ENCODE measurements around the gene CCIN.
"Not testable (repeated sequence)": the region's sequence is repeated elsewhere in the genome, so short reads cannot be mapped to it uniquely, and the experiment has no call there.

Gene CCIN

DNA sequence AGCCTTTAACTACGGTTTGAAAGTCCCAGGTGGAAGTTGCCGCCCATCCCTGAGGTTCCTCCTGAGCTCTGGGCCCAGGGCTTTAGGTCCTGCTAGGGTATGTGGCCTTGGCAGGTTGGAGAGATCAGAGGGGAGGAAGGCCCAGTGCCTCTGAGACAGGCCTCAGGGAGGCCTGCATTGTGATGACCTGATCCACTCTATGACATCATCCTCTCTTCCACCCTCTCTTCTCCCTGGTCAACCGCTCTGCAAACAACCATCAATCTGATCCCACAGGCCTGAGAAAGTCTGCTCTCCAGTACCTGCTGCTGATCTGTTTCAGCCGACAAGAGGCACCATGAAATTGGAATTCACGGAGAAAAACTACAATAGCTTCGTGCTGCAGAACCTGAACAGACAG lies at the start of gene CCIN:
TSS of gene CCIN (plus strand) at position 223 of the 400 bp plus-strand sequence. CDS start at position 338, 115 bp downstream.
- Mint-ChIP-seq H3K4me3 (no peak within 1 kb of the TSS), H3K4me1 (ENCODE audit: low read depth) (peaks cover 9% of the 10 kb centered on the region), H3K27ac (no peak within 1 kb of the TSS), H3K9me3 (no peaks in the 10 kb centered on the region), H3K27me3 (ENCODE audit: low read depth) (peaks cover 2% of the 10 kb centered on the region), H3K36me3 (ENCODE audit: low read depth) (no peaks in the 10 kb centered on the region)
- no peak for DNase-seq (ENCODE audit: low spot score)

DNA sequence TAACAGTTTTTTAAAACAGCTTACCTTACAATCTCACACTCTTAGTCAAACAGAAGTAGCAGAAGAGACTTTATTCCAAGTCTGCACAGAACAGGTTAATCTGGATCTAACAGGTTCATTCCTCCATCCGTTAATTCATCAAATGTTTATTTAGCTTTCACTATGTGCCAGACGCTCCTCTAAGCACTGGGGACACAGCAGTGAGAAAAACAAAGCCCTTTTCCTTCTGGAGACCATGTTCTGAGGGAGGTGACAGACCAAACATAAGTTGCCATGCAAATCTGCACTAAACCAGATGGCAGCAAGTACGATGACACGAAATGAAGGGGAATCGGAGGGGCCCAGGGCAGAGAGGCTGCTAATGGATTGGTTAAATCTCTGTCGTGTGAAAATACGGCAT lies 49.7 kb upstream of the CCIN start:
- Mint-ChIP-seq H3K4me3 (no peak overlapping the region), H3K27ac (no peak overlapping the region), H3K9me3 (no peaks in the 10 kb centered on the region), H3K4me1 (ENCODE audit: low read depth) (no peaks in the 10 kb centered on the region), H3K27me3 (ENCODE audit: low read depth) (no peaks in the 10 kb centered on the region), H3K36me3 (ENCODE audit: low read depth) (peaks cover 6% of the 10 kb centered on the region)
- no peak for DNase-seq (ENCODE audit: low spot score)

DNA sequence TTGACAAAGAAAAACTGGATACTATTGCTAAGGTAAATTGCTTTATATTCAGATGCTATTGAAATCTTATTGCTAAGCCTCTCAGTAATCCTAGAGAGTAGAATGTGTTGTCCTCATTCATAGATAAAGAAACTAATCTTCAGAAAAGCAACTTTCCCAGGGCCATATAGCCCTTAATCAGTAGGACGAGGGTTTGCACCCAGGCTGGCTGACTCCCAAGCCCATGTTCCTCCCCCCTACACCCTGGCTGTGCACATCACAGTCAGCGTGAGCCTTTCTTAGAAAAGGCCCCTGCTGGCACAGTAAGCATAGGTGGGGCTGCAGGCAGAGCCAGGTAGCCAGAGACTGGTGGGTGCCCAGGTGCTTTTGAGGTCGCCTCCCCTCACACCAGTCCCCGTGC lies 48.5 kb upstream of the CCIN start:
- H3K4me1 Mint-ChIP-seq (ENCODE audit: low read depth), result peaks cover 5% of the 10 kb centered on the region
- H3K36me3 Mint-ChIP-seq (ENCODE audit: low read depth), result peaks cover 6% of the 10 kb centered on the region
- no peak overlapping the region for H3K4me3 Mint-ChIP-seq
- no peak overlapping the region for H3K27ac Mint-ChIP-seq
- H3K9me3 Mint-ChIP-seq, result no peaks in the 10 kb centered on the region
- no peaks in the 10 kb centered on the region for H3K27me3 Mint-ChIP-seq (ENCODE audit: low read depth)
- DNase-seq (ENCODE audit: low spot score), result no peak

DNA sequence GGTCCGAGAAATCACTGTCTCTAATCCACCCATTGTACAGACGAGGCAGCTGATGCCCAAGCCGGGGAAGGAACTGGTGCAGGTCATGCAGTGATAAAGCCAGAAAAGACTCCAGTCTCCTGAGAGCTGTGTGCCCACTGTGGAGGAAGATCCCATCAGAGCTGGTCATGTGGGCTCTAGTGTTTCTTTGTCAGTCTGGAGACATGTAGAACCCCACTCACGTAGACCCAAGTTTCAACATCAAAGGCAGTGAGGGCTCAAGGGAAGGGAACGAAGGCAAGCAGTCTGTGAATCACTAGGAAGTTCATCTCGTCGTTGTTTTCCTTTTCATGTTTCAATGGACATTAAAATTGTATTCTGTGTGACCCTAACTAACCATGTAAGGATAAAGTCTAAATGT lies 47.2 kb upstream of the CCIN start:
- no peak for DNase-seq (ENCODE audit: low spot score)
- Mint-ChIP-seq H3K4me1 (ENCODE audit: low read depth) (peaks cover 7% of the 10 kb centered on the region), H3K36me3 (ENCODE audit: low read depth) (peaks cover 6% of the 10 kb centered on the region), H3K9me3 (no peaks in the 10 kb centered on the region), H3K27ac (no peak overlapping the region), H3K27me3 (ENCODE audit: low read depth) (no peaks in the 10 kb centered on the region), H3K4me3 (no peak overlapping the region)

- H3K27ac Mint-ChIP-seq, result no peak overlapping the region
- no peaks in the 10 kb centered on the region for H3K9me3 Mint-ChIP-seq
- H3K4me3 Mint-ChIP-seq, result no peak overlapping the region
- peaks cover 3% of the 10 kb centered on the region for H3K36me3 Mint-ChIP-seq (ENCODE audit: low read depth)
- H3K27me3 Mint-ChIP-seq (ENCODE audit: low read depth), result no peaks in the 10 kb centered on the region
- DNase-seq (ENCODE audit: low spot score), result no peak
- H3K4me1 Mint-ChIP-seq (ENCODE audit: low read depth), result peaks cover 19% of the 10 kb centered on the region
Observed at GRCh38 chr9:36123515-36123914, 45.7 kb upstream of the CCIN start.

GRCh38 chr9:36125062-36125855 lies 43.9 kb upstream of the CCIN start:
- H3K27ac Mint-ChIP-seq, result no peak overlapping the region
- no peaks in the 10 kb centered on the region for H3K27me3 Mint-ChIP-seq (ENCODE audit: low read depth)
- H3K9me3 Mint-ChIP-seq, result no peaks in the 10 kb centered on the region
- peaks cover 3% of the 10 kb centered on the region for H3K36me3 Mint-ChIP-seq (ENCODE audit: low read depth)
- H3K4me1 Mint-ChIP-seq (ENCODE audit: low read depth), result peaks cover 19% of the 10 kb centered on the region
- no peak for DNase-seq (ENCODE audit: low spot score)
- no peak overlapping the region for H3K4me3 Mint-ChIP-seq

DNA sequence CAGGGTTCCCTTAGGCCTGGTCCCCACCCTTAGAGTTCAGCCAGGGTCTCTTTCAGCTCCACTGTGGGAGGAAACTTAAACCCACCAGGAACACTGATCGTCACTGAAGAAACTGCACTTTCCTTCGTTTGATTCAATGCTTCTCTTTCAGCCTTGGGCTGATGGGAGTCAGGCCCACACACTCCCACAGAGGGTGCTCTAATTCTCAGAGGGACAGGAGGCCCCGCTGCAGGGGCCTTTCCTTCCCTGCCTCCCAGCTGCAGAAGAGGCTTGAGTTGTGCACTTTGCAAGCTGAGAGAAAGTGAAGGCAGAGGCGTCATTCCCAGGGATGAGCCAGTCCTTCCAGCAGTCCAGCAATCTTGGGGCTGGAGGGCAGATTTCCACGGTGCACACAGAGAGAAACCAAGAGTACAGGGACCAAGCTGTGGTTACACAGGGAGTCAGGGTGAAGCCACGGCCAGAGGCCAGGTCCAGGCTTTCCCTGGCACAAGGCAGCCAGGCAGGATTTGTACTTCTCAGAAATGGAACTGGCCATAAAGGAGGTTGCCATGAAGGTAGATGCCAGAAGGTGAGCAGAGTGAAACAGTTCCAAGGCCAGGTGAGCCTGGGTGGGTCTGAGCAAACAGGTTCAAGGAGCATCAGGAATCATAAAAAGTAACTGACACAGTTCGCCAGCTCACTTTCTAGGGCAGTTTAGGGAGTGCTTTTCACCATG lies 43.0 kb upstream of the CCIN start:
- Mint-ChIP-seq H3K4me3 (no peak overlapping the region), H3K36me3 (ENCODE audit: low read depth) (peaks cover 3% of the 10 kb centered on the region), H3K4me1 (ENCODE audit: low read depth) (peaks cover 19% of the 10 kb centered on the region), H3K27me3 (ENCODE audit: low read depth) (no peaks in the 10 kb centered on the region), H3K27ac (no peak overlapping the region), H3K9me3 (no peaks in the 10 kb centered on the region)
- DNase-seq (ENCODE audit: low spot score), result no peak

DNA sequence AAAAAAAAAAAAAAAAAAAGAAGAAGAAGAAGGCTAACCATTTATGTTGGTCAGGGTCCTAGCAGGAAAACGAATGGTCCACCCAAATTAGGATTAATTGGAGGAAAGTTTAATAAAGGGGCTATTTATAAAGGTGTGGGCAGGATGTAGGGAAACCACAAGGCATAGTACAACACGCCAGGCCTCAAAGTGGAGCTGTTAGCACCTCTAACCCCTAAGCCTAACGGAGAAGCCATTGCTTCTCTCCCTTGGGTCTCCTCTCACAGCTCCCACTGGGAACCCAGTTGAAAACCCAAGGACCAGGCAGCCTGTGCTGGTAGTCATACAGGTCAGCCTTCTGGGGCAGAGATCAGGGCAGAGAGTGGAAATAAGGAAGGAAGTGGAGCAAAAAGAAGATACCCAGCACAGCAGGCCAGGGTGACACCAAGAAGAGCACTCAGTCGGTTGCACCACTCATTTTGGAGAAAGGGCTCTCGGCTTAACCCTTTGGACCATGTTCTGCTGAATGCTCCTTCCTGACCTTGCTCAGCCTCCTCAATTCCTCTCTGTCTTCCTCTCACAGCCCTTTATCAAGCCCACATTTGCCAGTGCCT lies 41.4 kb upstream of the CCIN start:
- Mint-ChIP-seq H3K27ac (no peak overlapping the region), H3K9me3 (no peaks in the 10 kb centered on the region), H3K27me3 (ENCODE audit: low read depth) (peaks cover 6% of the 10 kb centered on the region), H3K4me1 (ENCODE audit: low read depth) (peaks cover 19% of the 10 kb centered on the region), H3K4me3 (no peak overlapping the region), H3K36me3 (ENCODE audit: low read depth) (peaks cover 2% of the 10 kb centered on the region)
- DNase-seq (ENCODE audit: low spot score), result no peak

GRCh38 chr9:36128349-36128748 lies 40.8 kb upstream of the CCIN start:
- Mint-ChIP-seq H3K4me1 (ENCODE audit: low read depth) (peaks cover 19% of the 10 kb centered on the region), H3K4me3 (no peak overlapping the region), H3K27ac (no peak overlapping the region), H3K9me3 (no peaks in the 10 kb centered on the region), H3K36me3 (ENCODE audit: low read depth) (no peaks in the 10 kb centered on the region), H3K27me3 (ENCODE audit: low read depth) (peaks cover 8% of the 10 kb centered on the region)
- no peak for DNase-seq (ENCODE audit: low spot score)

GRCh38 chr9:36129139-36129538 lies 40.0 kb upstream of the CCIN start:
- Mint-ChIP-seq H3K27me3 (ENCODE audit: low read depth) (peaks cover 13% of the 10 kb centered on the region), H3K4me1 (ENCODE audit: low read depth) (peaks cover 19% of the 10 kb centered on the region), H3K4me3 (no peak overlapping the region), H3K36me3 (ENCODE audit: low read depth) (no peaks in the 10 kb centered on the region), H3K27ac (no peak overlapping the region), H3K9me3 (no peaks in the 10 kb centered on the region)
- DNase-seq (ENCODE audit: low spot score), result no peak

GRCh38 chr9:36131666-36132065 lies 37.5 kb upstream of the CCIN start:
- Mint-ChIP-seq H3K27me3 (ENCODE audit: low read depth) (peaks cover 27% of the 10 kb centered on the region), H3K4me1 (ENCODE audit: low read depth) (peaks cover 18% of the 10 kb centered on the region)
- not testable (repeated sequence) for H3K4me3 Mint-ChIP-seq; H3K36me3 Mint-ChIP-seq (ENCODE audit: low read depth); H3K27ac Mint-ChIP-seq; H3K9me3 Mint-ChIP-seq; DNase-seq (ENCODE audit: low spot score)

GRCh38 chr9:36132086-36132485 lies 37.1 kb upstream of the CCIN start:
- H3K27me3 Mint-ChIP-seq (ENCODE audit: low read depth), result peaks cover 27% of the 10 kb centered on the region
- H3K4me3 Mint-ChIP-seq, result no peak overlapping the region
- peaks cover 14% of the 10 kb centered on the region for H3K4me1 Mint-ChIP-seq (ENCODE audit: low read depth)
- DNase-seq (ENCODE audit: low spot score), result no peak
- H3K9me3 Mint-ChIP-seq, result no peaks in the 10 kb centered on the region
- no peak overlapping the region for H3K27ac Mint-ChIP-seq
- H3K36me3 Mint-ChIP-seq (ENCODE audit: low read depth), result no peaks in the 10 kb centered on the region

DNA sequence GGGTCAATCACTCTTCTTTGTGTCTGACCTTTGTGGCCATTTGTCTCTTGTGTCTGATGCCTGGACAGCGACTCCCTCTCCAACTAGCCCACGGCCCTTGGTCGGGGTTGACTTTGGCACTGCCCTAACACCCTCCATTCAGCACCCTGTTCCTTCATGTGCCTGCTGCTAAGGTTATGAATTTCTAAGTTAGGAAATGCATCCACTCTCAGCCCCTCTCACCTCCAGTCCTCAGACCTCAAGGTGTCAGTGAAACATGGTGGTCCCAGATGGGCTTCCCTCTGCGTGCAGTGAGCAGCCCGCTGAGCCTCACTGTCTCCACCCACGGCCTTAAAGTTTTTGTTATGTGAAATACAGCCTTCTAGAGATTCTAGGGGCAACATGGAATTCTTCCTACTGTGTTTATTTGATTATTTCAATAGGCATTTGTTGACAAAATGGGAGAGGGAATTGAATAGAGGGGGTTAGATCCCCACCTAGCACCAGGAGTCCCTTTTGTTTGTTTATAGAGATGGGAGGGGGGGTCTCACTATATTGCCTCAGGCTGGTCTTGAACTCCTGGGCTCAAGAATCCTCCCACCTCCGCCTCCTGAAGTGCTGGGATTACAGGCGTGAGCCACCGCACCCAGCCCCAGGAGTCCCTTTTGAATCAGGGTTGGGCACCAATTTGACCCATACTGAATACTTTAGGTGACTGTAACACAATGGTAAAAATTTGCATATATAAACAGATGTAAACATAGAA lies 34.3 kb upstream of the CCIN start:
- Mint-ChIP-seq H3K9me3 (no peaks in the 10 kb centered on the region), H3K36me3 (ENCODE audit: low read depth) (peaks cover 15% of the 10 kb centered on the region), H3K27ac (no peak overlapping the region), H3K27me3 (ENCODE audit: low read depth) (peaks cover 31% of the 10 kb centered on the region), H3K4me1 (ENCODE audit: low read depth) (peaks cover 27% of the 10 kb centered on the region), H3K4me3 (no peak overlapping the region)
- DNase-seq (ENCODE audit: low spot score), result no peak

All from T-helper 2 cell treated with Interferon-gamma antibody and Interleukin-4, amounts not matched to agents 5 μg/mL and 100 μg/mL, for 36 hours (primary cell).